H9 (cell line): Measurements from ENCODE around the gene HDAC3. TPM values are rescaled to one million over a fixed set of nuclear protein-coding genes. Genes with fewer than 3 reads are reported as not detected.

Source experiments
- DNase-seq: peaks from one replicate; pipeline ENCODE4 v3.0.0-alpha.2; 2017
- H2AFZ ChIP-seq: one replicate; pipeline ENCODE4 v1.6.1; 2013; ENCODE audit warnings: mild to moderate bottlenecking, low read length, control low read depth, moderate library complexity
- H2AK5ac ChIP-seq: 2 replicates; pipeline ENCODE4 v1.6.1; 2013; ENCODE audit warnings: low read length, control low read depth, mixed read lengths; ENCODE audit not compliant: insufficient read length
- H2BK120ac ChIP-seq: one replicate; pipeline ENCODE4 v1.6.1; 2013; ENCODE audit warnings: low read depth, mild to moderate bottlenecking, low read length, control low read depth, inconsistent platforms; ENCODE audit not compliant: poor library complexity, severe bottlenecking
- H2BK12ac ChIP-seq: 2 replicates; pipeline ENCODE4 v1.6.1; 2013; ENCODE audit warnings: low read length, control low read depth, mixed read lengths, low read depth; ENCODE audit not compliant: insufficient read length
- H2BK15ac ChIP-seq: 2 replicates; pipeline ENCODE4 v1.6.1; 2013; ENCODE audit warnings: low read depth, low read length, control low read depth
- H2BK20ac ChIP-seq: one replicate; pipeline ENCODE4 v1.6.1; 2013; ENCODE audit warnings: low read depth, mild to moderate bottlenecking, low read length, control low read depth, inconsistent platforms; ENCODE audit not compliant: poor library complexity, severe bottlenecking
- H2BK5ac ChIP-seq: 2 replicates; pipeline ENCODE4 v1.6.1; 2013; ENCODE audit warnings: low read length, control low read depth, mixed read lengths; ENCODE audit not compliant: insufficient read length
- H3K14ac ChIP-seq: 2 replicates; pipeline ENCODE4 v1.6.1; 2013; ENCODE audit warnings: low read length, control low read depth; ENCODE audit not compliant: insufficient read depth
- H3K18ac ChIP-seq: 2 replicates; pipeline ENCODE4 v1.6.1; 2013; ENCODE audit warnings: low read depth, mild to moderate bottlenecking, mixed read lengths, low read length, control low read depth; ENCODE audit not compliant: insufficient read length
- H3K23ac ChIP-seq: 2 replicates; pipeline ENCODE4 v1.6.1; 2013; ENCODE audit warnings: low read length, control low read depth, mixed read lengths, low read depth; ENCODE audit not compliant: insufficient read length
- H3K23me2 ChIP-seq: 2 replicates; pipeline ENCODE4 v1.6.1; 2013; ENCODE audit warnings: low read depth, mild to moderate bottlenecking, mixed read lengths, low read length, control low read depth; ENCODE audit not compliant: insufficient read length, poor library complexity, severe bottlenecking
- H3K27ac ChIP-seq: 2 replicates; pipeline ENCODE4 v1.5.1; 2013; ENCODE audit warnings: low read length, control low read depth, mixed read lengths, low read depth; ENCODE audit not compliant: insufficient read length
- H3K27me3 ChIP-seq: 2 replicates; pipeline ENCODE4 v1.6.1; 2013; ENCODE audit warnings: low read length, control low read depth, inconsistent platforms; ENCODE audit not compliant: insufficient read depth
- H3K4ac ChIP-seq: 2 replicates; pipeline ENCODE4 v1.6.1; 2013; ENCODE audit warnings: low read depth, mild to moderate bottlenecking, control low read depth, inconsistent platforms, low read length, moderate library complexity
- H3K4me1 ChIP-seq: 2 replicates; pipeline ENCODE4 v1.6.1; 2013; ENCODE audit warnings: low read length, control low read depth, inconsistent platforms; ENCODE audit not compliant: insufficient read depth
- H3K4me2 ChIP-seq: 2 replicates; pipeline ENCODE4 v1.6.1; 2013; ENCODE audit warnings: low read length, control low read depth, mixed read lengths; ENCODE audit not compliant: insufficient read length, insufficient read depth
- H3K56ac ChIP-seq: 2 replicates; pipeline ENCODE4 v1.6.1; 2013; ENCODE audit warnings: low read depth, mild to moderate bottlenecking, mixed read lengths, low read length, control low read depth; ENCODE audit not compliant: insufficient read length
- H3K79me1 ChIP-seq: 2 replicates; pipeline ENCODE4 v1.6.1; 2013; ENCODE audit warnings: low read depth, mild to moderate bottlenecking, moderate library complexity, low read length, control low read depth, inconsistent platforms; ENCODE audit not compliant: insufficient read depth, poor library complexity, severe bottlenecking
- H3K79me2 ChIP-seq: 2 replicates; pipeline ENCODE4 v1.6.1; 2013; ENCODE audit warnings: low read length, control low read depth, inconsistent platforms; ENCODE audit not compliant: insufficient read depth
- H3K9ac ChIP-seq: 2 replicates; pipeline ENCODE4 v1.6.1; 2013; ENCODE audit warnings: low read length, control low read depth, mixed read lengths; ENCODE audit not compliant: insufficient read length; ENCODE audit errors: extremely low read depth
- H3K9me3 ChIP-seq: one replicate; pipeline ENCODE4 v1.6.1; 2013; ENCODE audit warnings: low read depth, low read length, inconsistent platforms; ENCODE audit not compliant: control insufficient read depth
- H3T11ph ChIP-seq: one replicate; pipeline ENCODE4 v1.6.1; 2013; ENCODE audit warnings: mild to moderate bottlenecking, low read length, control low read depth, inconsistent platforms
- H4K20me1 ChIP-seq: one replicate; pipeline ENCODE4 v1.6.1; 2013; ENCODE audit not compliant: control insufficient read depth, insufficient read length, insufficient read depth
- H4K5ac ChIP-seq: 2 replicates; pipeline ENCODE4 v1.6.1; 2013; ENCODE audit warnings: low read depth, mild to moderate bottlenecking, mixed read lengths, low read length, control low read depth; ENCODE audit not compliant: insufficient read length
- H4K8ac ChIP-seq: replicated peaks from 2 replicates; pipeline ENCODE4 v1.6.1; 2013; ENCODE audit warnings: low read length, control low read depth, mixed read lengths, low read depth; ENCODE audit not compliant: insufficient read length
- H4K91ac ChIP-seq: 2 replicates; pipeline ENCODE4 v1.6.1; 2013; ENCODE audit warnings: low read depth, mild to moderate bottlenecking, moderate library complexity, mixed read lengths, low read length, control low read depth; ENCODE audit not compliant: insufficient read length
- H3K27ac Mint-ChIP-seq, 3 experiments: 2 replicates in 2 of 3; 3 replicates in 1 of 3; pipeline ENCODE4 v1.8.0; 2020 to 2021; ENCODE audit warnings: mixed read lengths in 3 of 3, mild to moderate bottlenecking in 1 of 3, moderate library complexity in 1 of 3
- H3K27me3 Mint-ChIP-seq: 2 replicates; pipeline ENCODE4 v1.8.0; 2021; ENCODE audit warnings: low read depth, mild to moderate bottlenecking, moderate library complexity, mixed read lengths
- H3K36me3 Mint-ChIP-seq, 3 experiments: 2 replicates in 2 of 3; 3 replicates in 1 of 3; pipeline ENCODE4 v1.8.0; 2020 to 2021; ENCODE audit warnings: low read depth in 3 of 3, mixed read lengths in 3 of 3; ENCODE audit not compliant: insufficient read depth in 1 of 3
- H3K4me1 Mint-ChIP-seq, 2 experiments: 2 replicates each; pipeline ENCODE4 v1.8.0; 2020; ENCODE audit warnings: mixed read lengths in 2 of 2
- H3K4me3 Mint-ChIP-seq, 2 experiments: 2 replicates in 1 of 2; 3 replicates in 1 of 2; pipeline ENCODE4 v1.8.0; 2020 to 2021; ENCODE audit warnings: mild to moderate bottlenecking in 2 of 2, mixed read lengths in 2 of 2, moderate library complexity in 1 of 2
- H3K9me3 Mint-ChIP-seq, 2 experiments: 2 replicates in 1 of 2; 3 replicates in 1 of 2; pipeline ENCODE4 v1.8.0; 2020; ENCODE audit warnings: mild to moderate bottlenecking in 2 of 2, mixed read lengths in 2 of 2, moderate library complexity in 1 of 2
- WGBS: extraction: QIAGEN DNeasy Blood & Tissue Kit; methylation state at CpG from one replicate; pipeline ENCODE4 v1.1.7; 2013; ENCODE audit warnings: missing lambda C conversion rate, low lambda C conversion rate, mixed read lengths; ENCODE audit not compliant: insufficient read length; ENCODE audit errors: extremely low coverage; 5-methylcytosine and 5-hydroxymethylcytosine counted together
- total RNA-seq: library from RNA; stranded (reverse); gene quantifications from 2 replicates; pipeline ENCODE4 v1.2.1, GENCODE V29; 2021
- TF ChIP-seq, protein P1 (sequence below): fragments of 200-600 bp; sonication (generic); conservative IDR thresholded peaks from 3 replicates; pipeline ENCODE4 v1.8.0; 2021; ENCODE audit warnings: antibody characterized with exemption, mild to moderate bottlenecking

Gene HDAC3
- total RNA-seq, 1 experiment from 2014 or later: 98.3 TPM

DNA sequence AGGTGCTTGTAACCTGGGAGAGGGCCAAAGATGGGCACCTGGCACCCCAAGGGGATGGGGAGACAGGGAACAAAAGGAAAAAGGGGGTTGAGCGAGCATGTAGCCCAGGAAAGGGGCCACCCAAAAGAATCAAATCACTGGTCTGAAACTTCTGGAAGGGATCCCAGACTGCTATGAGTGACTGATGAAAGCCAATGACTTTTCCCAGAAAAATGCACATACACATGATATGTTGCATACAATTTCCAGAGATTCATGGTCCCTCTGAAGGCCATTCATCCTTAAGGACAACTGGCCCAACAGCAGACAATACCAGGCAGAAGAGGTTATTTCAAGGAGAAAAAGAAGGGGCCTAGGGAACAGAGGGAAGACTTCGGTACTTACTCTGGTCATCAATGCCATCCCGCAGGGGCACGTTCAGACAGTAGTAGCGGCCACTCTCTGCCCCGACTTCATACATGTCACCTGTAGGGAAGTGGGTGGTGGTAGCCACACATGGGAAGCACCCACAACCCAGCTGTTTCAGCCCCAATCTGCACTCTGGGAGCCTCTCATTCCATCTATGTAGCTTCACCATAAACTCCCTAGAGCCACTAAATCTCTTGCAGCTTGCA is 8.4 kb downstream of the HDAC3 start:
- no peaks in the 10 kb centered on the region for H3K9me3 Mint-ChIP-seq
- H3K4me3 Mint-ChIP-seq: no peak overlapping the region
- peaks cover 25 to 68% (median 67%) of the 10 kb centered on the region in 3 experiments; a peak in 6 of 7 replicates for H3K36me3 Mint-ChIP-seq
- DNase-seq: no peak
- Histone ChIP-seq H3K79me1 (peaks cover 3% of the 10 kb centered on the region), H2BK12ac (no peak overlapping the region), H3K4me1 (no peaks in the 10 kb centered on the region), H3K27ac (no peak overlapping the region), H3K9me3 (no peaks in the 10 kb centered on the region), H2AFZ (no peak overlapping the region), H3K4ac (no peak overlapping the region), H3K14ac (no peak overlapping the region), H3K56ac (no peak overlapping the region), H4K91ac (no peak overlapping the region), H2BK5ac (no peak overlapping the region), H4K5ac (no peak overlapping the region), H3K23ac (no peak overlapping the region), H2BK15ac (no peak overlapping the region), H3K9ac (no peak overlapping the region), H4K20me1 (no peaks in the 10 kb centered on the region), H3K79me2 (no peaks in the 10 kb centered on the region), H3K4me2 (no peak overlapping the region), H2AK5ac (no peak overlapping the region), H3T11ph (no peak overlapping the region), H2BK120ac (no peak overlapping the region), H3K18ac (no peak overlapping the region), H4K8ac (no peak overlapping the region), H3K27me3 (no peaks in the 10 kb centered on the region), H2BK20ac (no peak overlapping the region), H3K23me2 (no peaks in the 10 kb centered on the region)
- no peak overlapping the region for H3K27ac Mint-ChIP-seq
- no CpG with 5 or more reads among the region's 6 CpGs for WGBS
- TF ChIP-seq, protein P1, sequence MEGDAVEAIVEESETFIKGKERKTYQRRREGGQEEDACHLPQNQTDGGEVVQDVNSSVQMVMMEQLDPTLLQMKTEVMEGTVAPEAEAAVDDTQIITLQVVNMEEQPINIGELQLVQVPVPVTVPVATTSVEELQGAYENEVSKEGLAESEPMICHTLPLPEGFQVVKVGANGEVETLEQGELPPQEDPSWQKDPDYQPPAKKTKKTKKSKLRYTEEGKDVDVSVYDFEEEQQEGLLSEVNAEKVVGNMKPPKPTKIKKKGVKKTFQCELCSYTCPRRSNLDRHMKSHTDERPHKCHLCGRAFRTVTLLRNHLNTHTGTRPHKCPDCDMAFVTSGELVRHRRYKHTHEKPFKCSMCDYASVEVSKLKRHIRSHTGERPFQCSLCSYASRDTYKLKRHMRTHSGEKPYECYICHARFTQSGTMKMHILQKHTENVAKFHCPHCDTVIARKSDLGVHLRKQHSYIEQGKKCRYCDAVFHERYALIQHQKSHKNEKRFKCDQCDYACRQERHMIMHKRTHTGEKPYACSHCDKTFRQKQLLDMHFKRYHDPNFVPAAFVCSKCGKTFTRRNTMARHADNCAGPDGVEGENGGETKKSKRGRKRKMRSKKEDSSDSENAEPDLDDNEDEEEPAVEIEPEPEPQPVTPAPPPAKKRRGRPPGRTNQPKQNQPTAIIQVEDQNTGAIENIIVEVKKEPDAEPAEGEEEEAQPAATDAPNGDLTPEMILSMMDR: no peak
- H3K4me1 Mint-ChIP-seq: peaks cover 8% of the 10 kb centered on the region in 2 experiments
- no peaks in the 10 kb centered on the region for H3K27me3 Mint-ChIP-seq
